NOMO-1 (cell line): Measurements from ENCODE around the gene DNAJC5.

ENCODE experiments used
- DNase-seq, 2 experiments: peaks; one replicate each; lab custom pipeline; 2025; ENCODE audit not compliant: unreplicated experiment in 2 of 2; lab: John Stamatoyannopoulos, UW

Gene DNAJC5

DNA sequence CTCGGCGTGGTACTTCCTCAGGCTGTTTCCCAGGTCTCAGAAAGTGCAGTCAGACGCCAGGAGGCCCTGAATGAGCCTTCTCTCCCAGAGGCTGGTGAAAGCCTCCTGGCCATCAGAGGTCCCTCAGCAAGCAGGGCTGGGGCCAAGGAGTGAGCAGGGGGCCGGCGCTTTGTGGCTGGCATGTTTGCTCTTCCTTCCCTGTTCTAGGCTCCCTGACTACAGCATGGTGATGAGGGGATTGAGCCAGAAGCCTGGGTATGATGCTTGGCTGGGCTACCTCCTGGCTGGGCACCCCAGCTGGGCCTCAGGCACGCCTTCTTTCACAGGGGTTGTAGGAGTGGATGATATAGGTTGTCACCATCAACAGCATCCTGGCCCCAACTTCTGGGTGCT is 11.7 kb upstream of the DNAJC5 start:
- no peak for DNase-seq

DNA sequence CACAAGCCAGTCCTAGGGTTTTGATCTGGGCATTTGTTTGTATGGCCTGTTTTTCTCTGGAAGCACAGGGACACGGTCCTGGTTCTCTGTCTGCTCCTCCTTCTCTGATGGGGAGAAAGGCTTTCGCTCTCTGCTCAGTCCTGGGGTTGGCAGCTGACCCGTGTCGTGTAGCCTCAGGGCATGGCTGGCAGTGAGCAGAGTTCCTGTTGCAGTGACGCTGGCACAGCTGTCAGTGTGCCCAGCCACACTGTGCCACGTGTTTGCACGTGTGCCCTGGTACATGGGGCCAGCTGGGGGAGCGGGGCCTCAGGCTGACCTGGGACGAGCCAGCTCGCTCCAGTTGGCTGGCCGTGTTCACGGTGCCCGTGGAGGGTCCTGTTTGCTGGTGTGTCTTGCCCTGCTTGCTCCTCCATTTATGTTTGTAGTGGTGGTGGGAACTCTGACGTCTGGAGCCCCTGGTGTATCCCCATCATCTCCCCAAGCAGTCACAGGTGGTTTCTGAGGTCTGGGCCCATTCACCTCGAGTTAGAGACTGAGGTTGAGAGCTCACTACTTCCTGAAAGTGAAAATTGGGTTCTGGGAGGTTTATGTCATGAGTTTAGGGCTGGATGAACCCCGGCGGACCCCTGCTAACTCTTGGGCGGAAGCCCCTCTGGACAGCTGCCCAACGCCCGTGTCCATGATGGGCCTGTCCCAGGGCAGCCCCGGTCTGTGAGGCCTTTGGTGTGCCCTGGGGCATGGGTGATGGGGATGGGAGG is 10.2 kb upstream of the DNAJC5 start:
- no peak for DNase-seq

DNA sequence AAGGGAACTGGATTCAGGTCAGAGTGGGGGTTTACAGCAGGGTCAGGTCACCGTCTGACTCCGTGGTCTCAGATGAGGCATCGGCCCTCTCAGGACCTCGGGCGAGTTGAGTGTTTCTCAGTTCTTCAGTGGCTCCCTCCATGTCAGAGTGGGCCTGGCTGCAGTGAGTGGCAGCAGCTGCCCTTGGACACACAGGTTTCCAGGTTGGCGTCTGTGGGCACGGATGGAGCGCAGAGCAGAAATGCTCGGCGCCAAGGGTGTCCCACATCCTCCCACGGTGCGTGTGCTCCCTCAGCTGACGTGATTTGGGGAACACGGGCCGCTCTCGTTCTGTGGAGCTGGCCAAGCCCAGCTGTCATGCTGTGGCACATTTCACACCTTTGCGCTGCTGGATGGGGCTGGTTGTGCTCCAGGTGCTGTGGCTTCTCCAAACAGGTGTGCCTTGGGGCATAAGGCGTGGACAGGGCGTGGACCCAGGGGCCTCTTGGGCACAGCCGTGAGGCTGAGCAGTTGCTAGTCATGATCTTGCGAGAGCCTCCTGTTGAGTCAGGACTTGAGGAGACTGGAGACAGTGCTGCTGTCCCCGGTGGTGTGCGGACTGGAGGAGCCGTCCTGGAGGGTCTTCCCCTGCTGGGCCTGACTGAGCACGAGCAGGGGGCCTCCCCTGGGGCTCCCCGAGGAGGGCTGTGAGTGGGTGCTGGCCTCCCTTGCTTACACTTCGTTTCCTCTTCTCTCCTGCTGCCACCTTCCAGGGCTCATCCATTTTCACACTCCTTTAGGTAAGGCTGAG is 9.5 kb upstream of the DNAJC5 start:
- DNase-seq: no peak

DNA sequence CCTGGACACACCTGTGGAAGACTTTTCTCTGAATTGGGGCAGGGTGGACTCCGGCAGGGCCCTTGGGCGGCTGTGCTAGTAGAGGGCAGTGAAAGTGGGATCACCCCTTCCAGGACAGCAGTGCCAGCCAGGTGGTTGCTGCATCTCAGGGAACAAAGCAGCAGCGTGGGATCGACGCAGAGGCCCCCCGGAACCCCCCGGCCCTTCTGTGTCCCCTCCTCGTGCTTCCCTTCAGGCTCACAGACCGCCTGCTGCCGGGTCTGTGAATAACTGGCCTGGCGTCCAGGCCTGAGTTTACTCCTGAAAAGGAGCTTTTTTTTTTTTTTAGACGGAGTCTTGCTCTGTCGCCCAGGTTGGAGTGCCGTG is 8.9 kb upstream of the DNAJC5 start:
- no peak for DNase-seq

DNA sequence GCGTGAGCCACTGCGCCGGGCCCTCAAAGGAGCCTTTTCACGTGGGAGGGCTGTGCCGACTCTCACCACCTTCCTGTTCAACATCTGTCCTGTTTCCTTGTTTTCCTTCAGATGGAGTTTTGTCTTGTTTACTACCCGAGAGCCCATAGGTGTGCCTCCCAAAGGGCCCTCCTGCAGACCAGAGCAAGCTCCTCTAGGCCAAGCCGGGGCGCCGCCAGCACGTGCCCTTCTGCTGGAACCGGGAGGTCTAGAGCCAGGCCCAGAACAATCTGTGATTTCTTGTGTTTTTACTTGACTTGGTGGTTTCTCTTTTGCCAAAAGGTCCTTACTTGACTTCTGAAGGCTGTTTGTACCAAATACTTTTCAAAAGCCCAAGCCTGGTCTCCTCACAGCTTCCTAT is 8.0 kb upstream of the DNAJC5 start:
- no peak for DNase-seq

DNA sequence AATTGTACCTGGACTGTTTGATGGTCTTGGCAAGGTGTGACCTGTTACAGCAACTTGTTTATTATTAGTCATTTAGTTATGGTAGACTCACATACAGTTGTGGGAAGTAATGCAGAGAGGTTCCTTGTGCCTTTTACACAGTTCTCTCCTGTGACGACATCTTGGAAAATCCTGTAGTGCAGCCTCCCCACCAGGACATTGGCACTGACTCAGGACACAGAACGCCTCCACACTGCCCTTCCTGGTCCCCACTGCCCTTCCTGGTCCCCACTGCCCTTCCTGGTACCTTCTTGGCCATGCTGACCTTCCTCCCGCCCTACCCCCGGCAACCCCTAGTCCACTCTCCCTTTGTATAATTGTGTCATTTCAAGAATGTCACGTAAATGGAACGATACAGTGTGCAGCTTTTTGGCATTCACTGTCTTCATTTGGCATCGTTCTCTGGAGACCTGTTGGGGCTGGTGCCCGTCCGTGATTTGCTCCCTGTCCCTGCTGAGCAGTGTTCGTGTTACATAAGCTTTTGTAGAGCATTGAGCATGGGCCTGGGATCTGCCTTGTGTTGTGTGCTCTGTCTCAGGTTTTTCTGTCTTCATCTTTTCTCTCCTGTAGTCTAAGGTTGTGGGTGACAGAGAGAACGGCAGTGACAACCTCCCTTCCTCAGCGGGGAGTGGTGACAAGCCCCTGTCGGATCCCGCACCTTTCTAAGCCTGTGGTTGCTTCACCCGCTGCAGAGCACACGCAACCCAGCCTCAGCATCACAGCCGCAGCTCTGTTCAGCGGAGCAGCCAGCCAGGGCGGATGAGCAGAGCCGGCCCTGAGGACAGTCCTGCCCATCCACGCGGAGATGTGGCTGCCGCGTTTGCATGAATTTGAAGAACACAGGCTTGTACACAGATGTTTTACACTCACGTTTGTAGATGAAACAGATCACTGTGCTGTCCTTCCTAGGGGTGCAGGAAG is 5.4 kb upstream of the DNAJC5 start:
- DNase-seq: no peak

DNA sequence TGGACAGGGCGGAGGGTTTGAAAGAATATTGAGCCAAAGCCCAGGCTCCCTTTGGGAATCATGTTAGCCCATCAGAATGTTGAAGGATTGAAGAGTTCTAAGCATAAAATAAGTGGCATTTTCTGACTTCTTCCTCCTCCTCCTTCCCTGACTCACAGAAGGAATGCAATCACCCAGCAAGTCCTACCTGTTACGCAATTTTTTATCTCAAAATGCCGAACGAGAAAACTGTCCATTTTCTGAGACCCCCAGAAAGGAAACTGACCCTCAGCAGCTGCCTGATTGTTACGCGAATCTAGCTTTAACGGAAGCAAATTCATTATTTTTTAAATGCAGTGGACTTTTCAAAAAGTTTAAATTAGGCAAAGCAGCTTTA is 4.7 kb upstream of the DNAJC5 start:
- DNase-seq: no peak

DNA sequence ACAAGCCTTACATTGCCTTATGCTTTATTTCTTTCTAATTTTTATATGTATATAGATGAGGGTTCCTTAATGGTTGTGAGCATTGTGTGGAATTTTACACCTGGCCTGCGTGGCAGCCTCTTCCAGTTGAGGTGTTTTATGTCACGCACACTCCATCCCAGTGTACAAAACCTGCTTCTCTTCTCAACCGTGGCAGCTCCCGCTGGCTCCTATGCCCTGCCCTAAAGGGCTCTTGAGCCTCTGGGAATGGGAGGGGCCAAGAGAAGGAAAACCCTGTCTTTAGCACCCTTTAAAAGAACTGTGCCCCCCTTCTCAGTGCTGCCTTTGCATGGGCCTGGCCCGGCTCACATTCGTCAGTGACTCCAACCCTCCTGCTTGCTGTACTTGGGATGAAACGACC is 4.3 kb upstream of the DNAJC5 start:
- no peak for DNase-seq

DNA sequence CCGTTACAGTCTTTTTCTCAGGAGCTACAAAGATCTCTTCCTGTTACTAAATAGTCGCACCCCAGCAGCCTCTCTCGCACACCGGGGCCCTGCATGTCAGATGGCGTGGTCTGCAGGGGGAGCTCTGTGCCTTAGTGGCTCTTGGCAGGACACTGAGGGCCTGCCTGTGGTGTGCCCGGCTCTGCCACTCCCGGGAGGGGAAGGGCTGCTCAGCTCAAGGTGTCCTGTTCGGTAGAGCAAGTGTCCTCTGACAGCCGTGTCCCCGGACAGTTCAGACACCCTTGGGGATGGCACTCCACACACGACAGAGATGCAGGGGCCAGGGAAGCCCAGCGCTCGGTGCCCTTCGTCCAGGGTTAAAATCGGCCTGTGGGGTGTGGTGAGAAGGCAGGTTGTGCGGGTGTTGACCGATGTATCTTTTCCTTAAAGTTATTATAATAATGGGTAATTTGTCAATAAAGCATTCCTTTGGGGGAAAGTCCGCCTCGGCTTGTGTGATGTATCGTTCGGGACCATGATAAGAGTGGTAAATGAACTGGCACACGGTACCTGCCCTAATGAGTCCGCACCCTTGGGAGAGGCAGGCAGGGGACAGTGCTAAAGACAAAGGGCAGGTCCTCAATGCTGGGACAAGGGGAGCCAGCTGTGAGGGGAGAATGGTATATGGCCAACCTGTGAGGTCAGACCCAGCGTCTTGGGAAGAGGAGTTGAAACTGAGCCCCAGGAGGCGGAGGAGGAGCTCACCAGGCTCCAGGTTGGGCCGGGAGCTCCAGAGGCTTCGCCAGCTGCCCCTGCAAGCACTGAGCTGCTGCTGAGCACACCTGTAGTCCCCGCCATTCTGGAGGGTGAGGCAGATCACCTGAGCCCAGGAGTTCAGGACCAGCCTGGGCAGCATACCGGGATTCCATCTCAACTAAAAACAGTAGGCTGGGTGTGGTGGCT is 3.6 kb upstream of the DNAJC5 start:
- DNase-seq: no peak

DNA sequence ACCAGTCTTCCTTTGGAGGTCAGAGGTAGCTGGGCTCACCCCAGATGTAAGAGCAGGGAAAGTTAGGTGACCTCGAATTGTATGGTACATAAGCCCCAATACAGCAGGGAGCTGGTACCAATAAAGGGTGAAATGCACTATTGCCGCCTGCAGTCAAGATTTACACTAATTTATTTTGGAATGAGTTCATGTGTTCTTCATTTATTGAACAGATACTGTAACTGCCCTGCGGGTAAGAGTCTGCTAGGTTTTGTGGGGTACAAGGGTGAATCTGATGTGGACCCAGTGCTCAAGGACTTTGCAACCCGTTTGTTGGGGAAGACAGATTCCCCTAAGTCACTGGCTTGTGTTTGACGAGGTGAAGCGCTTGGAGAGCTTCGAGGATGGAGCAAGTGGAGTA is 2.5 kb upstream of the DNAJC5 start:
- DNase-seq: no peak

DNA sequence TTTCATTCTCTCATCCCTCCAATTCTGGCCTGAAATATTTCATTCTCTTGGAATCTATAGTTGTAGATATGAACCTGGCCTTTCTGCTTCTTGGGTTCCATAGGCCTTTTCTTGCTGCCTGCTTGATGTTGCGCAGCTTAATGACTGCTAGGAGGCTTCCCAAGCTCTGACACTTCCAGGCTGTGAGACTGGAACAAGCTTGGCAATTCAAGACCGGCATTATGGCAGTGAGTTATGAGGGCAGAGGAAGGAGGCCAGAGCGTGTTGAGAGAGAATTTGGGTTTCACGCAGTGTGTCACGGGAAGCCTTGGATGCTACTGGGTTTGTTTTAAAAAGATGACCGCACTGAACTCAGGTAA is 948 bp upstream of the DNAJC5 start:
- DNase-seq: no peak

DNA sequence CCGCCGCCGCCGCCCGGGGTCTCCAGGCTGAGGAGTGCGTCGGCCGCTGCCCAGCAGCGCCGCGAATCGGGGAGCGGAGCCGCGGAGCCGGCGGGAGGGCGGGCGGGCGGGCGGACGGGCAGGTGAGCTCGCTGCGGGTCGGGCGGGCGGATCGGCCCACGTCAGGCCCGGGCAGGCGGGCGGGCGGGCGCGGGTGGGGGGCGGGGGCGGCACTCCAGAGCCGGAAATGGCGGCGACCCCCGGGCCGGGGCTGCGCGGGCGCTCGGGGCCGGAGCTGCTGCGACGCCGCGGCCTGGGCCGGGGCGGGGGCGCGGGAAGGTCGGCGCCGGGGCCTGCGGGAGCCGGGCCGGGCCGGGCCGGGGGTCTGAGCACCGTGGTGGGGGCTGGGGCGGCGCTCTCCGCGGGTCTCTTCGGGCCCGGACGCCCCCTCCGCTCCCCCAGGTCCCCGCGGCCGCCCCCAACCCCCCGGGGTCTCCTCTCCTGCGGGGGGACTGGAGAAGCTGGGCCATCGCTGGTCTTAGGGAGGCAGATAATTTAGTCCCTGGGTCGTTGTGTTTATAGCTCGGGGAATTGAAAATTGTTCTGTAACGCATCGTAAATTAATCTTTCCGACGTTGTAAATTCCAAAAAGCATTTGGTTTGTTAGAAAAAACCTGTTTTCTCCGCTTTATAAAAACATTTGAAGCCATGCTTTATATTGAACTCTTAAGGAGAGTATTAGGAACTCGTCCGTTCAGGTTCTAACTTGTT is 451 bp downstream of the DNAJC5 start:
- no peak for DNase-seq

DNA sequence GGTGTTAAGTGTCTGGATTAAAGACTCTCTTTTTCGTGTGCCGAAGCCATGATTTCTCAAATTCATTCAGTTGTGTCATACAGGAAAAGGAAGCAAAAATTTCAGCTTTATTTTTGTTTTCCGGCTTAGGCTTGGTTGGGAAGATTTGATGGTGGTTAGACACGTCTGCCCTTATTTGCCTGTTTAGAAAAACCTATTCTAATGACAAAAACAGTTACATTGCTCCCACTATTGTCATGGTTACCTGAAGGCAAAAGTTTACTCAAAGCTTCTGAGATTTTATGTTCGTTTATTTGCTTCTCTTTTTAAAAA is 982 bp downstream of the DNAJC5 start:
- DNase-seq: peak in 1 of 2 experiments; percentile 48

DNA sequence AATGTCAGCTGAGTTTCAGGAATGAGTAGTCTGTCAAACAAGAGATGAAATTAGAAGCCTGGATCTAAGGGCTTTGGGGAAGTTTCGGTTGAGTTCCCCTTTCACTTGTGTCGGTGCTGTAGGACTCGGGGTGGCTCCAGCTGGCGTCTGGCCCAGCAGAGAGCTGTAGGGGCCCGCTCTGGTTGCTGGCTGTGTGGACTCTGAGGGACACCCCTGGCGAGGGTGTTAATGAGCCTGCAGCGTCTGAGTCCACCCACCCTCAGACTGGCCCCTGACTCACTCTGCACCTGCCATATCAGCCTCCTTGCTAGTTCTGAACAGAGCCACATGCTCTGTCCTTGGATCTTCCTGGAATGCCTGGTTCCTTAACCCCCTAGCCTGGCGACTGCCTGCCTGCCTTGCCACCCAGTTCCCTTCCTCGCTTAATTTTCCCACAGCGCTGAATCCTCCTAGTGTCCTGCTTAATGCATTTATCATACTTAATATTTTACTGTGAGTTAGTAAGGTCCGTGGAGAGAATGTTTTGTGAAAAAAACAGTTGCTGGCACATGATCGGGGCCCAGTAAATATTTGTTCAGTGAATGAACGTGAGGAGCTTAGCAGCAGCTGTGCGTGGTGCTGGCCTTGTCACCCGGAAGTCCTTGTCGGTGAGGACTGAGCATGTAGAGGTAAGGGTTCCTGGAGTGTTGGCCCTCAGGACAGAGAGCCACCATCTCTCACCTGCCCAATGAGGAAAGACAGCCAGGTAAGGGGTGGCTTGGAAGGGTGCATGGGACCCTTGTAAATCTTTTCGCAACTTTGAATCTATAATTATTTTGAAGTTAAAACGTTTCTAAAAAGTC is 1.6 kb downstream of the DNAJC5 start:
- peak; percentile 73 to 88 for DNase-seq

DNA sequence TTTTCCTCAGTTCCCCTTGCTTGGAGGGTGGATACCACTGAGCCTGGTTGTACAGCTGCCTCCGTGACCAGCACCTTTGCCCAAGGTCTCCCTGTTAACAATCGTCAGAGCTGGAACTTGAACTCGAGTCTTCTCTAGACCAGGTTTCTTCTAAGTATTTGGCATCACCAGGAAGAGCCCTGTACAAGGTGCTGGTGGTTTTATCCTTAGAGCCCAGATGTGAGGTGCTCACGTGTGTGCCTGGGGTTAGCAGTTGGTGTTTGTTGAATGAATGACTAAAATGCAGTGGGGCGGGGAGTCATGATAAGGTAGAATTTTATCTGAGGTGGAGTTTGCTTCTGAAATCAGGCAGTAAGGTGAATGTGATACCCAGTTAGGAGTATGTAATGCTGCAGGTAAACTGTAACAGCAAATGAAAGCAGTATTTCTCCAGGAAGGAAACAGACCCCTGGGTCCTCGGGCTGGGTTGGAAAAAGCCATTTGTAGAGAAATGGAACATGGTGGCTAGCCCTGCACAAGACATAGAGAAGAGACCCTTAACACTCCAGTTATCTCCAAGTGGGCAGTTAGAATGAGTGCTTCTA is 3.1 kb downstream of the DNAJC5 start:
- DNase-seq: no peak

DNA sequence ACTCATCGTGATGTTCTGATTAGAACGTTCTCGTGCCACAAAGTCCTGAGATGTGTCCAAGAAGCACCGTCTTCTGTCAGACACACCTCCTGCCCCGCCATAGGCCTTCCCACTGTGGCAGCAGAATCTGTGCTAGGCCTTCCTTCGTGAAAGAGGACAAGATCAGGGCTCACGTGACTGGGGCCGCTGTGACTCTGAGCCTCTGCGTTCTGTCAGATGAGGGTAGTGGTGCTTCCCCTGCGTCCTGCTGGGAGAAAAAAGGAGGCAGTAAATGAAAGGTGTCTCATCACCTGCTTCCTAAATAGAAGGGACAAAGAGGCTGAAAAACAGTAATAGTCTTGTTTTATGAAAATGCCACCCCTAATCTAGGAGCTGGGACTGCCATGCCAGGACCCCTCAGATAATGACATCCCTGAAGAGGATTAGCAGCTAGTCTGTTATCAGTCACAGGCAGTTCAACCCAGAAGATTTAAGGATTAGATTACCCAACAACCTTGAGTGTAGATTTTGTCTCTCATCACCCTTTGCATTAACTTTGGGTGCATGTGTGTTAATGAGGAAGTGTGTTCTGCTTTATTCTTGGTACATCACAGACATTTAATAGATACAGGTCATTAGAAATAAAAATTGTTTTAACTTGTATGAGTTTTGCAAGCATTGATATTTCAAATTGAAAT is 4.1 kb downstream of the DNAJC5 start:
- peak; percentile 57 to 75 for DNase-seq

DNA sequence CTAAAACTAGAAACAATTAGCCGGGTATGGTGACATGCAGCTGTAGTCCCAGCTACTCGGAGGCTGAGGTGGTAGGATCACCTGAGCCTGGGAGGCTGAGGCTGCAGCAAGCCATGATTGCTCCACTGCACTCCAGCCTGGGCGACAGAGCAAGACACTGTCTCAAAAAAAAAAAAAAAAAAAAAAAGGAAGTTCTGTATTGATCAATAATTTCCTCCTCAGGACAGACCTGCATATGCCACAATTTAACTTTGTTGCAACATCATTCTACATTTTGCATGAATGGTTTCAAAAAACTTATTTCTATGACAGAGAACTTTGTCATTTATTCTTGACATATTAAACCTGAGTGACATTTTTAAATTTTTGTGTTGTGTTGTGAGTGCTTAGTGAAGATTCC is 5.5 kb downstream of the DNAJC5 start:
- peak; percentile 55 to 83 for DNase-seq
